ENCODE results near the gene NDUFB4.

NDUFB4 gene

GRCh38 chr3:120558771-120559241 is 37.3 kb upstream of the NDUFB4 start:
- peak; percentile 92 for TF ChIP-seq CTCF (IDR thresholded peaks at IDR 0.05; ENCODE audit: insufficient read depth, missing control alignments)
- DNase-seq (ENCODE audit: insufficient read length, low spot score) (peak; percentile 58), FAIRE-seq (no peak)

DNA sequence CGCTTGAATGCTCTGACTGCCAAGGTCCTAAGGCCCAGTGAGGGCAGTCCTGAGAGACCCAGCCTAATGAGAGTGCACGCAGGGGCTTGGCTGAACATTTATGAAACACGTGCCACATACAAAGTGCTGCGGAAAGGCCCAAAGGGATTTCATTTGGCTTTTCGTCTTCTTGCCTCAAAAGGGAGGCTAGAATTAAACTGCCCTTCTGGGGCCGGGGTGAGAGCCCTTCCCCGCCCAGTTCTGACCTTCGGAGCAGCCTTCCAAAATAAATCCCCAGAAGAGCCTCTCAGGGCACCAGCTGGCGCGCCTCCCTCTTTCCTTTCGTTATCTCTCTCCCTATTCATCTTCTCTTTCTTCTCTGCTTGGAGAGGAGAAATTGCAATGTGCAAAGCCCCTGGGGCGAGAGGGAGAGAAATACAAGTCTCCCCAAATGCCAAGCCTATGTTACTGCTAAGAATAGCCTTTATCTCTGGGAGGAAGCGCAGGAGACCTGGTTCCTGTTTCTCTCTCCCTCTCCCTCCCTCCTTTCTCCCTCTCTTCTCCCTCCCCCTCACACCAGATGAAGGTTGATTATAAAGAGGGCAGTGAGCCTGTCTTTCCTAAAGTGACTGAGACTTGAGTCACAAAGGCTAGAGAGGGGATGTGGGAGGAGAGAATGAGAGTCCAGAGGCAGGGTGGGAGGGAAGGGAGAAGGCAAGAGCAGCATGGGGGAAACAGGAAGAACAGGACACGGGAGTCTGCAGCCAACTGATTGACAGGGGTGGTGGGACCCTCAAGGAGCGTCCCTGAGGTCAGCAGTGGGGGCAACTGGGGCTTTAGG is 36.7 kb upstream of the NDUFB4 start:
- no peak for TF ChIP-seq CTCF (IDR thresholded peaks at IDR 0.05; ENCODE audit: insufficient read depth, missing control alignments)
- no peak for FAIRE-seq
- DNase-seq (ENCODE audit: insufficient read length, low spot score) = no peak

GRCh38 chr3:120560304-120561250 is 35.6 kb upstream of the NDUFB4 start:
- DNase-seq (ENCODE audit: insufficient read length, low spot score) (no peak), FAIRE-seq (no peak)
- no peak for TF ChIP-seq CTCF (IDR thresholded peaks at IDR 0.05; ENCODE audit: insufficient read depth, missing control alignments)

- no peak for DNase-seq (ENCODE audit: insufficient read length, low spot score)
- TF ChIP-seq CTCF (IDR thresholded peaks at IDR 0.05; ENCODE audit: insufficient read depth, missing control alignments) = peak; percentile 88
- peak; percentile 86 for FAIRE-seq
Observed at GRCh38 chr3:120561251-120562045, 34.7 kb upstream of the NDUFB4 start.

DNA sequence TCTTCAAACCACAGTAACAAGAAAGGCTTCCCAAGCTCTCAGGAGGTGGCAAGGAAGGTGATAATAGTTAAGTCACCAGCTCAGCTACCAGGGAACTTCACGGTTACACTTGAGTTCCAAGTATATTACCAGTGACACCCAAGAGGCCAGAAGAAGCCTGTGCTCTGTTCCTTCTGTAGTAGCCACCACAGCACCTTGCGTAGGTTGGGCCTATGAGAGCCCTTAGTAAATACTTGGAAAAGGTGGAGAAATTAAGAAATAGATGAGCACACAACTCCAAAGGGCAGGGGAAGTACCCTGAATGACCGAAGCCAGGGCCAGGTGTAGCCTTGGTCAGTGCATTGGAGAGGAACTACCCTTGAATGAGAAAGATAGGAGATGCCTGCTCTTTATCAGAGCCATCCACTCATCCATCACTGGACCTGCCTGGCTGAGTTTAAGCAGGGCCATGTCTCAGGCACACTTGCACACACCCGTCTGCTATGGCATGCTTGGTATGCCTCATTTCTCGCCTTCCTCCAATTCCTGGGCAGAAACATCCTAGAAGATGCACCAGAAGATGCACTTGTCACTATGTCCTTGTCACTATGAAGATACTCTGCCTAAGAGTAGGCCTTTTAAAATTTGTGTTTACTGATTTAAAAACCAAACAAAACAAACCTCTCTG is 32.6 kb upstream of the NDUFB4 start:
- no peak for DNase-seq (ENCODE audit: insufficient read length, low spot score)
- no peak for FAIRE-seq
- TF ChIP-seq CTCF (IDR thresholded peaks at IDR 0.05; ENCODE audit: insufficient read depth, missing control alignments) = no peak

GRCh38 chr3:120566243-120566975 is 29.7 kb upstream of the NDUFB4 start:
- FAIRE-seq (no peak), DNase-seq (ENCODE audit: insufficient read length, low spot score) (no peak)
- no peak for TF ChIP-seq CTCF (IDR thresholded peaks at IDR 0.05; ENCODE audit: insufficient read depth, missing control alignments)
